Fibroblast of villous mesenchyme (primary cell): ENCODE data around the gene ICAM1. TPM values are rescaled to one million over a fixed set of nuclear protein-coding genes. Genes with fewer than 3 reads are reported as not detected.

ENCODE experiments used
- DNase-seq: peaks from one replicate; pipeline ENCODE4 v3.0.0-alpha.2; 2010; ENCODE audit warnings: low read depth
- H3K4me3 ChIP-seq: 2 replicates; pipeline ENCODE4 v1.5.1; 2011; ENCODE audit warnings: low read depth, mild to moderate bottlenecking, low read length
- total RNA-seq: library from RNA; depleted of rRNA; stranded (reverse); fragments of >200 nt; gene quantifications from 2 replicates; pipeline ENCODE4 v1.2.3, GENCODE V29; 2012
- TF ChIP-seq, protein P1 (sequence below): IDR thresholded peaks from 2 replicates; pipeline ENCODE4 v1.5.1; 2012; ENCODE audit warnings: low read depth, mild to moderate bottlenecking, low read length; ENCODE audit not compliant: insufficient read depth

ICAM1 gene
- total RNA-seq, 1 donor = 244 TPM

DNA sequence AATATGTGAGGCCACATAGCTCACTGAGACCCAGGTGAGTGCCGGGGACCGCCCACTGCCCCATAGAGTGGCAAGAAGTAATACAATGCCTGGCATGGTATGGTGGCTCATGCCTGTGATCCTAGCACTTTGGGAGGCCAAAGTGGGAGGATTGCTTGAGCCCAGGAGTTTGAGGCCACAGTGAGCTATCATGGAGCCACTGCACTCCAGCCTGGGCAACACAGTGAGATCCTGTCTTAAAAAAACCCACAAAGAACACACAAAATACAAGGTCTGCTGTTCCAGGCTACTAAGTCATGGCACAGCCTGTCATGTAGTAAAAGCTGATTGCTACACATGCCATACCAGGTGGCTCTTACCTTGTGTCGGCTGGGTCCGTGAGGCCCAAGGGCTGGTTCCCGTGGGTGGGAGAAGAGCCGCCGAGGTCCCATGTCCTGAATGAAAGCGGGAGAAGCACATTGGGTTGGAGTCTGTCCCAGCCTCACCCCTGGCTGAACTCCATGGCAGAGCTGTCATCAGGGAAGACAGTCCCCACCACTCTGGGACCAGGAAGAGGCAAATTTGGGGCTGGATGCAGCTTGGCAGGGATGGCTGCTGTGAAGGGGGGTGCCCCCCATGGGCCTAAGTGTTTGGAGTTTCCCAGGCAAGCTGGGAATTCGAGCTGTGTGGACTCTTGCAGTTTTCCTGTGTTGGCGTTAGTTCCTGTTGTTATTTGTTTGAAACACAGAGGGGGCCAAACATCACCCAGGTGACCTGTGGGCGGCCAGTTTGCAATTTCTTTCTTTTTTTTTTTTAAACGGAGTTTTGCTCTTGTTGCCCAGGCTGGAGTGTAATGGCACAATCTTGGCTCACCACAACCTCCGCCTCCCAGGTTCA, 48.1 kb downstream of the ICAM1 start:
- DNase-seq = no peak
- no peak overlapping the region for H3K4me3 ChIP-seq
- TF ChIP-seq, protein P1, sequence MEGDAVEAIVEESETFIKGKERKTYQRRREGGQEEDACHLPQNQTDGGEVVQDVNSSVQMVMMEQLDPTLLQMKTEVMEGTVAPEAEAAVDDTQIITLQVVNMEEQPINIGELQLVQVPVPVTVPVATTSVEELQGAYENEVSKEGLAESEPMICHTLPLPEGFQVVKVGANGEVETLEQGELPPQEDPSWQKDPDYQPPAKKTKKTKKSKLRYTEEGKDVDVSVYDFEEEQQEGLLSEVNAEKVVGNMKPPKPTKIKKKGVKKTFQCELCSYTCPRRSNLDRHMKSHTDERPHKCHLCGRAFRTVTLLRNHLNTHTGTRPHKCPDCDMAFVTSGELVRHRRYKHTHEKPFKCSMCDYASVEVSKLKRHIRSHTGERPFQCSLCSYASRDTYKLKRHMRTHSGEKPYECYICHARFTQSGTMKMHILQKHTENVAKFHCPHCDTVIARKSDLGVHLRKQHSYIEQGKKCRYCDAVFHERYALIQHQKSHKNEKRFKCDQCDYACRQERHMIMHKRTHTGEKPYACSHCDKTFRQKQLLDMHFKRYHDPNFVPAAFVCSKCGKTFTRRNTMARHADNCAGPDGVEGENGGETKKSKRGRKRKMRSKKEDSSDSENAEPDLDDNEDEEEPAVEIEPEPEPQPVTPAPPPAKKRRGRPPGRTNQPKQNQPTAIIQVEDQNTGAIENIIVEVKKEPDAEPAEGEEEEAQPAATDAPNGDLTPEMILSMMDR = no peak

DNA sequence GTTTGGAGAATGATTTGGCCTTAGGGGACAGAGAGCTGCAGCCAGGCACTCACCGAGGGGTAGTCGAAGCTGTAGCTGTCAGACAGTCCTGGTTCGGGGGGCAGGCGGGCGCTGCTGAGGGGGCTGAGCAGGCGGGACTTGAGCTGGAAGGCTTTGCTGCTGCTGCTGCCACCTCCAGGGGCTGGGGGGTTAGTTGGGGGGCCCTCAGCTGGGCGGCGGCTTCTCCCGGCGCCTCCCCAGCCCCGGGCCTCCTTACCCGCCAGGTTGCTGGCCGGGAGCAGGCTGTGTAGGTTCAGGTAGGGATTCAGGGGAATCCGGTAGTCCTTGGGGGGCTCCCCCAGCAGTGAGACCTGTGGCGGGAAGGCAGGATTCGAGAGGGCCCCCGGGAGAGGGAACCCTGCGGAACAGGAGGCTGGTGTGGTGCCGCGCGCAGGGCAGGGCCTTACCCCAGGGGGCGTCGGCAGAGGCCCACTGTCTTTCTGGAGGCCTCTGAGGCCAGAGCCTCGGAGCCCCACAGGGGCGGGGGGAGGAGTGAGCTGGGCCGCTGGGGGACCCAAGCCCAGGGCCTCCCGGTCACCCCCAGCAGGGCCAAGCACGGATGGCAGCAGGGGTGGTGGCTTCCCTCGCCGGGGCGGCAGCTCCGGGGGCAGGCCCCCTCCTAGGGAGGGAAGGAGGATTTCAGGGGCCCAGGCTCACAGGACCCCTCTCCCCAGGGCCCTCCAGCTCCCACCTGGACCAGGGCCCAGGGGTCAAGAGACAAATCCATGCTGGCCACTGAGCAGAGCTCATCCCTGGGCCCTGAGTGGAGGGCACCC, 49.9 kb downstream of the ICAM1 start:
- TF ChIP-seq, protein P1 = no peak
- H3K4me3 ChIP-seq = no peak overlapping the region
- no peak for DNase-seq

DNA sequence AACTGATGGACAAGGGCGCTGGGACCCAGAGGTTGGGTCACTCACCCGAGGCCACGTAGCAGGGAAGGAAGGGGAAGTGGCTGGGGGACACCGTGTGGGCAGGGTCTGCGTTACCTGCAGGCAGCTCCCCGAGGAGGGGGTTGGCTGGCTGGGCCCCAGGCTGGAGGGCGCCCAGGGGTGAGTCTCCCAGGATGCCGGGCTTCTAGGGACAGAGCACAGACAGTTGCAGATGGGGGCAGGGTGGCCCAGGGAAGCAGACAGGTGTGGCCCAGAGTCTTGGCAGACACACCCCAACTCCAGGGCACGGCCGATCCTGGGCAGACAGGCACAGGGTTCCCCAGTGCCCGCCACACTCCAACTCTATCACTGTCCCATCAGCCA, 50.5 kb downstream of the ICAM1 start:
- TF ChIP-seq, protein P1 = no peak
- no peak overlapping the region for H3K4me3 ChIP-seq
- DNase-seq = no peak

DNA sequence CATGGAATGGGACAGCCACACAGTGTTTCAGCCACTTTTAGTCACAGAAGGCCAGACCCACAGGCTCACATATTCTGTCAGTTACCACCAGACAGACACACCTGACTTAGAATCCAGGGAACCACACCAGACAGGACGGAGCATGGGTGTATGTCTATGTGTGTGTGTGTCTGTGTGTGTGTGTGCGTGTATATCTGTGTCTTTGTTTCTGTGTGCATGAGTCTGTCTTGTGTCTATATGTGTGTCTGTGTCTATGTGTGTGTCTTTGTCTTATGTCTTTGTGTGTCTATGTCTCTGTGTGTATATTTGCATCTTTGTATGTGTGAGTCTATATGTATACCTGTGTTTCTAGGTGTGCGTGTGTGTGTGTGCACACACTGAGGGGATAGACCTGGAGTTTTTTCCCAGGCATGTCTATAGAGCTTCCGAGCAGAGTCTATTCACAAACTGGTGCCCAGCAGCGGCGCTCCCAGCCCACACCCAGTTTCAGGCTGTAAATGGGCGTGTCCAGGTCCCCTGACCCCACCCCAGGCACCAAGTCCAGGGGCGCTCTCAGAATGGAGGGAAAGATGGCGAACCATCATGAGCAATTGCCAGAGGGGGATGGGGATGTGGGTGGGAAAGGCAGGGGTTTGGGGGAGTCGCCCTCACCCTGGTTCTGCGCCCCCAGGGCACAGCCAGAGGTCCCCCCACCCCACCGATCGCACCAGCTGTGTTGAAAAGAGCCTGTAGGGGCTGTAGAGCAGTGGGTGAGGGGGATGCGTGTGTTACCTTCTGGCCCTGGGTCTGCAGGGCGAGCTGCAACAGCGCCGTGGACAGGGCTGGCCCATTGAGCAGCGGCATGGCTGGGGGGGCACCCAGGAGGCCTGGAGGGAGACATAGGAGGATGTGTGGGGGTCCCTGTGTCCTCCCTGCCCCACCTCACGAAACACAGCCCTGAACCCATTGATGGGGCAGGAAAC, 51.2 kb downstream of the ICAM1 start:
- DNase-seq = no peak
- TF ChIP-seq, protein P1 = no peak

DNA sequence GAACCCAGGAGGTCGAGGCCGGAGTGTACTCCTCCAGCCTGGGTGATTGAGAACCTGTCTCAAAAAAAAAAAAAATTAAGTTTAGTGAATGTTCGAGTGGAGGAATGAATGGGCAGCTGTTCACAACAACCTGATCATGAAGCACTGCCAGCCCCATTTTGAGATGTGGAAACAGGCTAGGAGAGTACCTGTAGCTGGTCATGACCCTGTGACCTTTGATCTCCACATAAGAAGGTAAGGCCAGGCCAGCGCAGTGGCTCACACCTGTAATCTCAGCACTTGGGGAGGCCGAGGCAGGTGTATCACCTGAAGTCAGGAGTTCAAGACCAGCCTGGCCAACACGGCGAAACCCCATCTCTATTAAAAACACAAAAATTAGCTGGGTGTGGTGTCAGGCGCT, 54.8 kb downstream of the ICAM1 start:
- DNase-seq = no peak
- TF ChIP-seq, protein P1 = no peak
- H3K4me3 ChIP-seq = no peak overlapping the region

More for the DNA sequence above, 51.2 kb downstream of the ICAM1 start:
- H3K4me3 ChIP-seq = no peak overlapping the region

DNA sequence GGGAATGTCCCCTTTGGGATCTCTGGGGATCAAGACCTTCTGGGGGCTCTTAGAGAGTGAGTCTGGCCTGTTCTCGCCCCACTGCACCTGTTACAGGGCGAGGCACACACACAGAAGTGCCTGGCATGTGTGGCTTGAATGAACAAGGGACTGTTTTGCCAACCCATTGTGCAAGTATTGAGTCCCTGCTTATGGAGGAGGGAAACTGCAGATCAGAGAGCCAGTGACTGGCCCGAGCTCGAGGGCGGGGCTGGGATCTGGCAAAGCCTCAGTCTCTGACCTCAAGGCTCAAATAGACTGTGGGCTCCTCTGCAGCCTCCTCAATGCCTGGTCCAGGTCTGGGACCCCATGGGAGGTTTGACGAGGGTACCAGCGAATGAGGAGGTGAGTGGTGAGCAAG, 56.9 kb downstream of the ICAM1 start:
- no peak for DNase-seq
- no peak overlapping the region for H3K4me3 ChIP-seq
- TF ChIP-seq, protein P1 = no peak
